DND-41 (cell line): Measurements from ENCODE around the gene ZBED1.
"Not testable (repeated sequence)": the region's sequence is repeated elsewhere in the genome, so short reads cannot be mapped to it uniquely, and the experiment has no call there.

Experiments
- ATAC-seq: fragments of 200-7000 bp; cut with Tn5 transposase; 3 replicates; pipeline ENCODE4 v1.9.1; 2021; ENCODE audit warnings: low read depth; ENCODE audit not compliant: insufficient read depth
- DNase-seq: peaks from one replicate; pipeline ENCODE4 v3.0.0-alpha.2; 2020
- H2AFZ ChIP-seq: 2 replicates; pipeline ENCODE4 v1.6.0; 2012; ENCODE audit warnings: low read depth, low read length
- H3K27ac ChIP-seq: 2 replicates; pipeline ENCODE4 v1.5.1; 2012; ENCODE audit warnings: low read length, inconsistent platforms
- H3K27me3 ChIP-seq: fragments of 200-600 bp; sonication (generic); 2 replicates; pipeline ENCODE4 v1.6.0; 2012; ENCODE audit warnings: low read length, mild to moderate bottlenecking, inconsistent platforms; ENCODE audit not compliant: insufficient read depth, poor library complexity
- H3K36me3 ChIP-seq: 2 replicates; pipeline ENCODE4 v1.5.1; 2012; ENCODE audit warnings: low read length, inconsistent platforms; ENCODE audit not compliant: insufficient read depth
- H3K4me1 ChIP-seq: 2 replicates; pipeline ENCODE4 v1.5.1; 2012; ENCODE audit warnings: mild to moderate bottlenecking, low read length; ENCODE audit not compliant: insufficient read depth
- H3K4me2 ChIP-seq: 2 replicates; pipeline ENCODE4 v1.6.0; 2012; ENCODE audit warnings: mild to moderate bottlenecking, moderate library complexity, low read length, inconsistent platforms; ENCODE audit not compliant: insufficient read depth
- H3K4me3 ChIP-seq, 2 experiments: fragments of 200-600 bp in 1 of 2; shearing (Covaris generic) in 1 of 2; 2 replicates each; pipeline ENCODE4 v1.5.1; 2012 to 2016; ENCODE audit warnings: inconsistent platforms in 2 of 2, low read length in 2 of 2, mild to moderate bottlenecking in 2 of 2, low read depth in 1 of 2, moderate library complexity in 1 of 2
- H3K79me2 ChIP-seq: 2 replicates; pipeline ENCODE4 v1.6.0; 2012; ENCODE audit warnings: low read length, inconsistent platforms; ENCODE audit not compliant: insufficient read depth
- H3K9ac ChIP-seq: 2 replicates; pipeline ENCODE4 v1.6.0; 2012; ENCODE audit warnings: low read depth, mild to moderate bottlenecking, inconsistent platforms, low read length, moderate library complexity
- H3K9me3 ChIP-seq: 2 replicates; pipeline ENCODE4 v1.5.1; 2012; ENCODE audit warnings: low read length, moderate library complexity, mild to moderate bottlenecking, inconsistent platforms; ENCODE audit not compliant: insufficient read depth, severe bottlenecking
- H4K20me1 ChIP-seq: 2 replicates; pipeline ENCODE4 v1.6.0; 2012; ENCODE audit warnings: low read length; ENCODE audit not compliant: insufficient read depth
- CTCF ChIP-seq: IDR thresholded peaks from 2 replicates; pipeline ENCODE4 v1.5.1; 2012; ENCODE audit warnings: borderline replicate concordance, low read length, moderate library complexity, mild to moderate bottlenecking; ENCODE audit not compliant: poor library complexity, severe bottlenecking; ENCODE audit errors: extremely low read depth
- EZH2 ChIP-seq: IDR thresholded peaks from 3 replicates; pipeline ENCODE4 v1.6.1; 2012; ENCODE audit warnings: borderline replicate concordance, low read depth, mild to moderate bottlenecking, moderate library complexity, low read length, inconsistent platforms; ENCODE audit not compliant: severe bottlenecking

Gene ZBED1

GRCh38 chrX:2464677-2465166, 36.1 kb downstream of the ZBED1 start:
- TF ChIP-seq EZH2 (no peak), CTCF (no peak)
- H2AFZ ChIP-seq: no peak overlapping the region
- no peaks in the 10 kb centered on the region for H3K4me1 ChIP-seq
- ATAC-seq: no peak
- no peaks in the 10 kb centered on the region for H3K36me3 ChIP-seq
- no peak overlapping the region for H3K27ac ChIP-seq
- no peak overlapping the region for H3K9ac ChIP-seq
- peaks cover 40% of the 10 kb centered on the region; the same call in 1 of the 2 replicates for H4K20me1 ChIP-seq
- H3K9me3 ChIP-seq: no peaks in the 10 kb centered on the region
- H3K79me2 ChIP-seq: peaks cover 35% of the 10 kb centered on the region
- no peaks in the 10 kb centered on the region for H3K27me3 ChIP-seq
- no peak overlapping the region for H3K4me3 ChIP-seq
- H3K4me2 ChIP-seq: no peak overlapping the region
- no peak for DNase-seq

- Histone ChIP-seq H3K79me2 (peaks cover 29% of the 10 kb centered on the region; the same call in 1 of the 2 replicates), H3K4me2 (no peak overlapping the region), H3K9me3 (no peaks in the 10 kb centered on the region), H3K27me3 (no peaks in the 10 kb centered on the region), H3K4me3 (no peak overlapping the region), H2AFZ (no peak overlapping the region), H3K4me1 (no peaks in the 10 kb centered on the region), H3K36me3 (no peaks in the 10 kb centered on the region), H4K20me1 (peaks cover 38% of the 10 kb centered on the region; the same call in 1 of the 2 replicates), H3K9ac (no peak overlapping the region), H3K27ac (no peak overlapping the region)
- DNase-seq (no peak), ATAC-seq (0 out of 3 replicates have a peak, but pooled peaks have one; percentile 17)
- TF ChIP-seq CTCF (no peak), EZH2 (no peak)
These were observed 36.7 kb downstream of the ZBED1 start for GRCh38 chrX:2463973-2464676.

- H3K4me3 ChIP-seq, ATAC-seq, H3K27me3 ChIP-seq, H3K36me3 ChIP-seq, H3K4me1 ChIP-seq, H3K4me2 ChIP-seq, H2AFZ ChIP-seq, DNase-seq, H3K27ac ChIP-seq, H3K9me3 ChIP-seq, H3K9ac ChIP-seq: not testable (repeated sequence)
- H3K79me2 ChIP-seq: peaks cover 23% of the 10 kb centered on the region; the same call in 1 of the 2 replicates
- peaks cover 33% of the 10 kb centered on the region; the same call in 1 of the 2 replicates for H4K20me1 ChIP-seq
These were observed 37.3 kb downstream of the ZBED1 start for GRCh38 chrX:2463481-2463880.

GRCh38 chrX:2462780-2463179, 38.0 kb downstream of the ZBED1 start:
- no peak overlapping the region for H2AFZ ChIP-seq
- no peak for DNase-seq
- peaks cover 28% of the 10 kb centered on the region for H3K79me2 ChIP-seq
- no peak overlapping the region for H3K4me2 ChIP-seq
- H3K36me3 ChIP-seq: no peaks in the 10 kb centered on the region
- no peaks in the 10 kb centered on the region for H3K4me1 ChIP-seq
- H3K9me3 ChIP-seq: no peaks in the 10 kb centered on the region
- no peak overlapping the region for H3K4me3 ChIP-seq
- no peak overlapping the region for H3K27ac ChIP-seq
- no peaks in the 10 kb centered on the region for H3K27me3 ChIP-seq
- no peak overlapping the region for H3K9ac ChIP-seq
- H4K20me1 ChIP-seq: peaks cover 30% of the 10 kb centered on the region; the same call in 1 of the 2 replicates
- TF ChIP-seq CTCF: no peak
- TF ChIP-seq EZH2: no peak
- ATAC-seq: no peak
